Measurements from ENCODE around the gene CMBL. TPM values are rescaled to one million over a fixed set of nuclear protein-coding genes. Genes with fewer than 3 reads are reported as not detected.

Gene CMBL
- total and polyA plus RNA-seq, 2 of the 13 experiments (the other 11 are each of a cell fraction or from before 2014, with no cell fraction given): 11.5 to 17.0 TPM

- TF ChIP-seq ZHX2 (IDR thresholded peaks at IDR 0.05; ENCODE audit: low read depth): no peak
- TF ChIP-seq ZHX2 (CRISPR knock-in tag; IDR thresholded peaks at IDR 0.05; ENCODE audit: borderline replicate concordance): no peak
- no peak for TF ChIP-seq MBD4 (IDR thresholded peaks at IDR 0.05; ENCODE audit: borderline replicate concordance, low read length)
- no peak for TF ChIP-seq SRSF1 (optimal IDR thresholded peaks at IDR 0.05; ENCODE audit: low read depth, low read length)
- 0 out of 2 replicates have a peak, but pooled peaks have one; percentile 19 for TF ChIP-seq PBX3 (CRISPR knock-in tag; IDR thresholded peaks at IDR 0.05; ENCODE audit: borderline replicate concordance)
- TF ChIP-seq POLR2A (IDR thresholded peaks at IDR 0.05; ENCODE audit: insufficient read depth in 1 of 2, low read depth in 2 of 2, low read length in 2 of 2): 0 out of 4 replicates have a peak, but pooled peaks of 1 of the 2 experiments have one; percentile 22
- TF ChIP-seq KAT8 (CRISPR knock-in tag; IDR thresholded peaks at IDR 0.05): no peak
- TF ChIP-seq IKZF4 (CRISPR knock-in tag; IDR thresholded peaks at IDR 0.05; ENCODE audit: borderline replicate concordance, low read depth, not compliant biosample characterization): peak; percentile 8
- no peak for TF ChIP-seq RNF219 (CRISPR knock-in tag; IDR thresholded peaks at IDR 0.05)
- 0 out of 2 replicates have a peak, but pooled peaks have one; percentile 1 for TF ChIP-seq ZNF746 (CRISPR knock-in tag; IDR thresholded peaks at IDR 0.05)
- no peak for TF ChIP-seq TARDBP (CRISPR knock-in tag; IDR thresholded peaks at IDR 0.05)
- TF ChIP-seq NBN (conservative IDR thresholded peaks at IDR 0.05): no peak
Observed at GRCh38 chr5:10250806-10251276, 56.9 kb downstream of the CMBL start (continued).

Measured in HepG2 (cell line).